K562 (cell line): Measurements from ENCODE around the gene ANXA9. TPM values are rescaled to one million over a fixed set of nuclear protein-coding genes. Genes with fewer than 3 reads are reported as not detected.

ENCODE experiments used
- ATF7 ChIP-seq: fragments of 450-650 bp; IDR thresholded peaks from 2 replicates; pipeline ENCODE4 v1.7.1; 2014; ENCODE audit warnings: mild to moderate bottlenecking, moderate library complexity
- BDP1 ChIP-seq: IDR thresholded peaks from 3 replicates; pipeline ENCODE4 v1.6.1; 2011; ENCODE audit not compliant: insufficient read length, insufficient read depth
- BHLHE40 ChIP-seq: IDR thresholded peaks from 2 replicates; pipeline ENCODE4 v1.6.1; 2011; ENCODE audit warnings: low read length, improper control_type of control experiment
- CREM ChIP-seq: IDR thresholded peaks from 2 replicates; pipeline ENCODE4 v1.6.1; 2014; ENCODE audit warnings: antibody characterized with exemption, low read depth
- CTBP1 ChIP-seq: fragments of 450-650 bp; IDR thresholded peaks from 2 replicates; pipeline ENCODE4 v1.6.1; 2016; ENCODE audit warnings: borderline replicate concordance
- CTCF ChIP-seq, 3 experiments: IDR thresholded peaks in 2 of 3; conservative IDR thresholded peaks in 1 of 3; 2 replicates each; pipeline ENCODE4 v1.5.1; 2011 to 2012; ENCODE audit warnings: low read length in 3 of 3, mild to moderate bottlenecking in 3 of 3, control low read depth in 2 of 3, improper control_type of control experiment in 1 of 3, inconsistent platforms in 1 of 3, low read depth in 1 of 3, mixed read lengths in 1 of 3, moderate library complexity in 1 of 3; ENCODE audit not compliant: insufficient read depth in 2 of 3
- CTCFL ChIP-seq: IDR thresholded peaks from 2 replicates; pipeline ENCODE4 v1.6.1; 2011; ENCODE audit warnings: borderline replicate concordance, low read depth, mild to moderate bottlenecking, moderate library complexity, low read length; ENCODE audit not compliant: insufficient read depth, poor library complexity, severe bottlenecking
- E4F1 ChIP-seq: fragments of 250-450 bp; sonication (Bioruptor Pico); IDR thresholded peaks from 2 replicates; pipeline ENCODE4 v1.5.0; 2021; ENCODE audit warnings: mild to moderate bottlenecking, borderline replicate concordance
- FOXJ3 ChIP-seq: sonication (generic); formaldehyde crosslinking; IDR thresholded peaks from 2 replicates; pipeline ENCODE4 v1.4.0; 2020; ENCODE audit warnings: mild to moderate bottlenecking, missing genetic modification reagents
- FOXK2 ChIP-seq, 2 experiments: fragments of 450-650 bp; IDR thresholded peaks in 1 of 2; conservative IDR thresholded peaks in 1 of 2; 2 replicates each; pipeline ENCODE4 v1.6.1; 2016; ENCODE audit warnings: low read depth in 2 of 2, mild to moderate bottlenecking in 1 of 2
- MAZ ChIP-seq, 2 experiments: fragments of 450-650 bp in 1 of 2; sonication (generic) in 1 of 2; formaldehyde crosslinking; IDR thresholded peaks in 1 of 2; conservative IDR thresholded peaks in 1 of 2; 2 replicates each; pipeline versions ENCODE4 v1.4.0 to v1.5.0; 2020; ENCODE audit warnings: mild to moderate bottlenecking in 1 of 2, missing genetic modification reagents in 1 of 2
- MTA3 ChIP-seq: fragments of 450-650 bp; formaldehyde crosslinking; IDR thresholded peaks from 2 replicates; pipeline ENCODE4 v1.6.1; 2017; ENCODE audit warnings: mild to moderate bottlenecking, borderline replicate concordance
- POLR2H ChIP-seq: IDR thresholded peaks from 2 replicates; pipeline ENCODE4 v1.6.1; 2016; ENCODE audit warnings: missing genetic modification characterization, low read depth, mild to moderate bottlenecking, control low read depth, missing compliant biosample characterization, moderate library complexity
- SMARCA4 ChIP-seq: fragments of 450-650 bp; IDR thresholded peaks from 2 replicates; pipeline ENCODE4 v1.6.1; 2016
- SRF ChIP-seq, 2 experiments: fragments of 250-450, 450-650 bp in 1 of 2; sonication (Bioruptor Pico) in 1 of 2; sonication (generic) in 1 of 2; formaldehyde crosslinking; IDR thresholded peaks; 2 replicates each; pipeline versions ENCODE4 v1.5.0 to v1.5.1; 2020 to 2022; ENCODE audit warnings: mild to moderate bottlenecking in 1 of 2, missing genetic modification reagents in 1 of 2
- TBL1XR1 ChIP-seq, 2 experiments: IDR thresholded peaks; 2 replicates each; pipeline ENCODE4 v1.6.1; 2012; ENCODE audit warnings: improper control_type of control experiment in 2 of 2, low read length in 2 of 2, mild to moderate bottlenecking in 1 of 2
- ZNF277 ChIP-seq: fragments of 250-450 bp; sonication (Bioruptor Pico); IDR thresholded peaks from 2 replicates; pipeline ENCODE4 v1.8.0; 2022; ENCODE audit warnings: inconsistent platforms, mild to moderate bottlenecking, moderate library complexity, borderline replicate concordance
- polyA plus RNA-seq, 8 experiments: library from polyadenylated mRNA; depleted of rRNA in 4 of 8; stranded (reverse) in 5 of 8; unstranded in 3 of 8; fragments of >200 nt; fragmentation: Nextera tagmentation in 2 of 8; fragmentation: Illumina TruSeq in 1 of 8; extraction: Ambion mirVana in 2 of 8; extraction: Trizol in 1 of 8; gene quantifications; 2 replicates each; pipeline versions ENCODE4 v1.2.1 to v1.2.3, GENCODE V29; 2011 to 2014; ENCODE audit warnings: inconsistent platforms in 1 of 8, missing spikeins in 1 of 8
- total RNA-seq, 7 experiments: library from RNA; depleted of rRNA in 6 of 7; stranded (reverse); fragments of >200 nt in 6 of 7; fragmentation: Illumina TruSeq in 2 of 7; extraction: Trizol in 2 of 7; gene quantifications; 2 replicates each; pipeline versions ENCODE4 v1.2.1 to v1.2.3, GENCODE V29; 2011 to 2021; ENCODE audit warnings: low replicate concordance in 1 of 7

The ANXA9 gene
- total and polyA plus RNA-seq, 9 of the 15 experiments (the other 6 are each of a cell fraction or from before 2014, with no cell fraction given): 0.24 to 1.6 (median 0.57) TPM

GRCh38 chr1:151024540-151025146 is 42.6 kb downstream of the ANXA9 start (continued):
- no peak for TF ChIP-seq E4F1
- TF ChIP-seq MTA3: 0 out of 2 replicates have a peak, but pooled peaks have one; percentile 19
- 0 out of 2 replicates have a peak, but pooled peaks have one; percentile 15 for TF ChIP-seq SMARCA4
- peak in 1 of 2 experiments; percentile 86; a peak in 1 of 4 replicates for TF ChIP-seq SRF (CRISPR knock-in tag; IDR thresholded peaks at IDR 0.05)
- TF ChIP-seq BDP1: no peak
- peak; percentile 90 to 92 (median 92) for TF ChIP-seq CTCF (IDR thresholded peaks at IDR 0.05 in 2 of 3, conservative IDR thresholded peaks at IDR 0.05 in 1 of 3; ENCODE audit: insufficient read depth in 2 of 3, low read depth in 1 of 3, low read length in 3 of 3)
- peak; percentile 26 to 31; a peak in 1 of 4 replicates for TF ChIP-seq FOXK2 (conservative IDR thresholded peaks at IDR 0.05 in 1 of 2, IDR thresholded peaks at IDR 0.05 in 1 of 2; ENCODE audit: low read depth in 2 of 2)
- 0 out of 2 replicates have a peak, but pooled peaks have one; percentile 41 for TF ChIP-seq BHLHE40
- peak; percentile 46; the same call in 1 of the 2 replicates for TF ChIP-seq CREM
- peak; percentile 12; the same call in 1 of the 2 replicates for TF ChIP-seq ATF7
- TF ChIP-seq ZNF277 (CRISPR knock-in tag): no peak
- TF ChIP-seq FOXJ3 (CRISPR knock-in tag): no peak
- peak; percentile 82 for TF ChIP-seq CTCFL
- TF ChIP-seq CTBP1: peak; percentile 63; the same call in 1 of the 2 replicates
- peak in 1 of 2 experiments; percentile 63; a peak in 2 of 4 replicates for TF ChIP-seq MAZ (CRISPR knock-in tag; conservative IDR thresholded peaks at IDR 0.05 in 1 of 2, IDR thresholded peaks at IDR 0.05 in 1 of 2)
- no peak for TF ChIP-seq POLR2H (tag)
- 0 out of 4 replicates have a peak, but pooled peaks of 1 of the 2 experiments have one; percentile 33 for TF ChIP-seq TBL1XR1 (IDR thresholded peaks at IDR 0.05; ENCODE audit: low read length in 2 of 2)
